Psoas muscle (tissue), 8 donors: ENCODE data around the gene TBXAS1. TPM values are rescaled to one million over a fixed set of nuclear protein-coding genes. Genes with fewer than 3 reads are reported as not detected.

ENCODE experiments used
- ATAC-seq, 4 donors: fragments of 200-7000 bp; cut with Tn5 transposase; one replicate each; pipeline ENCODE4 v1.9.1; 2020; ENCODE audit warnings: moderate library complexity in 3 of 4, mild to moderate bottlenecking in 2 of 4
- DNase-seq, 2 donors: peaks; one replicate each; pipeline ENCODE4 v3.0.0-alpha.2; 2020
- H3K27ac ChIP-seq: fragments of 200-600 bp; one replicate; pipeline ENCODE4 v1.8.0; 2022
- H3K27me3 ChIP-seq, 3 donors: fragments of 200-600 bp in 1 of 3; one replicate each; pipeline versions ENCODE4 v1.6.1 to v1.8.0; 2013 to 2022; ENCODE audit warnings: low read length in 2 of 3, mild to moderate bottlenecking in 2 of 3, moderate library complexity in 1 of 3; ENCODE audit not compliant: insufficient read depth in 3 of 3
- H3K36me3 ChIP-seq, 2 donors: fragments of 200-600 bp in 1 of 2; one replicate each; pipeline versions ENCODE4 v1.6.1 to v1.8.0; 2013 to 2022; ENCODE audit warnings: low read depth in 1 of 2, mild to moderate bottlenecking in 1 of 2, moderate library complexity in 1 of 2; ENCODE audit not compliant: insufficient read depth in 1 of 2
- H3K4me1 ChIP-seq: fragments of 200-600 bp; one replicate; pipeline ENCODE4 v1.8.0; 2022
- H3K4me3 ChIP-seq: fragments of 200-600 bp; one replicate; pipeline ENCODE4 v1.8.0; 2022; ENCODE audit warnings: mild to moderate bottlenecking
- H3K9me3 ChIP-seq: fragments of 200-600 bp; one replicate; pipeline ENCODE4 v1.8.0; 2022
- WGBS, 3 donors: extraction: QIAGEN DNeasy Blood & Tissue Kit; methylation state at CpG; one replicate each; pipeline versions ENCODE4 v1.1.6 to v1.1.7; 2013; 5-methylcytosine and 5-hydroxymethylcytosine counted together
- intact Hi-C, 2 donors: fragments of 100-400 bp; cut with DNase I; formaldehyde crosslinking; loops; one replicate each; pipeline versions ENCODE4 v1.11.0 to v1.14.2; 2022
- polyA plus RNA-seq, 3 donors: library from polyadenylated mRNA; stranded (reverse); fragments of 200-250 nt; gene quantifications; one replicate each; pipeline ENCODE4 v1.2.3, GENCODE V29; 2013
- total RNA-seq, 4 donors: library from RNA; stranded (reverse); fragmentation: NEBNext Ultra II Directional in 2 of 4; extraction: Animal tissue kit (Norgen Biotek cat#: 25700) in 2 of 4; gene quantifications; one replicate each; pipeline versions ENCODE4 v1.2.1 to v1.2.4, GENCODE V29; 2021 to 2023
- TF ChIP-seq, protein P1 (sequence below): fragments of 200-600 bp; IDR thresholded peaks from one replicate; pipeline ENCODE4 v1.8.0; 2022; ENCODE audit warnings: antibody characterized with exemption
- donor health status: healthy with polysubstance abuse.
- donor health status: DM: no; HTN: no; CAD: no; lungs with moderate emphysema.
- donor health status: Bipolar disorder and iron deficiency.
- donor health status: healthy.
- donor health status: DM: yes; HTN: yes; CAD: no.
- donor health status: DM: no; HTN: no; CAD: no.
- donor health status: DM: no; HTN: no; CAD: no.
- donor health status: DM: yes; HTN: yes; CAD: no.

TBXAS1 gene
- total and polyA plus RNA-seq, 7 donors: 0.90 to 2.9 (median 2.0) TPM

DNA sequence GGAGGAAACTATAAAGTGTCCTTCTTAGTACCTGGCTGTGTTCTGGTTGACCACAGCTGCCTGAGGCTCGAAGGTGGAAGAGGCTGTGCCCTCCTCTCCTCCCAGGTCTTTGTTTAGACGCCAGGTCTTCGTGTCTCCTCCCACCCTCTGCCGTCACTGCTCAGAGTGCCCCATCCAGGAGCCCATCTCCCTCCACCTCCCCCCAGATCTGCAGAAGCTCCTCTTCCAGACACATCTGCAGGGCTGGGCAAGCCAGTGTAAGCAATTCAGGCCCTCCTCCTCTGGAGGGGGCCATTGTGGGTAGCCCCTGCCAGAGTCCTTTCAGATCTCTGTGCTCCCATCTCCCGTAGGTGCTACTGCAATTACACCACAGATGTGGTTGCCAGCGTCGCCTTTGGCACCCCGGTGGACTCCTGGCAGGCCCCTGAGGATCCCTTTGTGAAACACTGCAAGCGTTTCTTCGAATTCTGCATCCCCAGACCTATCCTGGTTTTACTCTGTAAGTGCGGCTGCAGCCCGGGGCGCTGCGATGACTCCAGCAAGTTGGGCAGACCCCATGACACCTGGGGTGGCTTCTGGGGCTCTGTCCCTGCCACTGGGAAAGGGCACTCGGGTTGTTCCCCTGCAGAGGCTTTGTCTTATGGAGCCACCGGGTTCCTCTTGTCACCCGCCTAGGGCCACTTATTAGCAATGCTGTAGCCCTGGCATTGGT, 126.2 kb downstream of the TBXAS1 start:
- no peak for DNase-seq
- TF ChIP-seq, protein P1, sequence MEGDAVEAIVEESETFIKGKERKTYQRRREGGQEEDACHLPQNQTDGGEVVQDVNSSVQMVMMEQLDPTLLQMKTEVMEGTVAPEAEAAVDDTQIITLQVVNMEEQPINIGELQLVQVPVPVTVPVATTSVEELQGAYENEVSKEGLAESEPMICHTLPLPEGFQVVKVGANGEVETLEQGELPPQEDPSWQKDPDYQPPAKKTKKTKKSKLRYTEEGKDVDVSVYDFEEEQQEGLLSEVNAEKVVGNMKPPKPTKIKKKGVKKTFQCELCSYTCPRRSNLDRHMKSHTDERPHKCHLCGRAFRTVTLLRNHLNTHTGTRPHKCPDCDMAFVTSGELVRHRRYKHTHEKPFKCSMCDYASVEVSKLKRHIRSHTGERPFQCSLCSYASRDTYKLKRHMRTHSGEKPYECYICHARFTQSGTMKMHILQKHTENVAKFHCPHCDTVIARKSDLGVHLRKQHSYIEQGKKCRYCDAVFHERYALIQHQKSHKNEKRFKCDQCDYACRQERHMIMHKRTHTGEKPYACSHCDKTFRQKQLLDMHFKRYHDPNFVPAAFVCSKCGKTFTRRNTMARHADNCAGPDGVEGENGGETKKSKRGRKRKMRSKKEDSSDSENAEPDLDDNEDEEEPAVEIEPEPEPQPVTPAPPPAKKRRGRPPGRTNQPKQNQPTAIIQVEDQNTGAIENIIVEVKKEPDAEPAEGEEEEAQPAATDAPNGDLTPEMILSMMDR: no peak
- no peak for ATAC-seq
- Histone ChIP-seq H3K27me3 (no peaks in the 10 kb centered on the region), H3K36me3 (no peaks in the 10 kb centered on the region), H3K4me1 (no peaks in the 10 kb centered on the region), H3K4me3 (no peak overlapping the region), H3K27ac (no peak overlapping the region), H3K9me3 (no peaks in the 10 kb centered on the region)
- 82 to 83% (median 83%) methylated on average over 17 of the region's 17 CpGs for WGBS, 3 donors
- intact Hi-C loops: no loop called here

DNA sequence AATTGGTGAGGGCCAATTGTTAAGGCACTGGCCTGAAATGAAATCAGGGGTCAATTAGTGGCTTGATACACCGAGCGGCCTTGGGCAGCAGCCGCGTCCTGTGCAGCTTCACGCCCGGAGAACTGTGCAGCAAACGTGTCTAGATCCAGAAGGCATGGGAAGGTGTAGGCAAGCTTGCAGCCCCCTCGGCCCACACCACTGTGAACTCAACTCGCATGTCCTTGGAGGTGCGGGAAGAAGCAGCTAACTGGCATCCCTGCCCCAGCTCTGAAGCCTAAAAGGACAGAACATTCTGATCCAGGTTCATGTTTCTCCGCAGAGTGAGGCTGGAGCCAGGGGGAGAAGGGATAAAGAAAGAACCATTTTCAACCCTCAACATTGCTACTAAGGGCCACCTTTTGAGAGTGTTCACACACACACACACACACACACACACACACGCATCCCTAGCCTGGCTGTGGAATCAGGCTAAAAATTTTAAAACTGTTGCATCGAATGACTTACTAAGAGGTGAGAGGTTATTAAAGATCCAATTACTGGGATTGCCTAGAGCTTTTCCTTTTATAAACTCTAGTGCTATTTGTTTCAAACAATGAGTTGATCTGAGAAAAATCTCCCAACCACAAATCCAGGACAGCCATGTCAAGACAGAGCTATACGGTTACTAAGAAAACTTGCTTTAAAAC, 129.7 kb downstream of the TBXAS1 start:
- ATAC-seq (no peak), DNase-seq (no peak)
- Histone ChIP-seq H3K4me1 (no peaks in the 10 kb centered on the region), H3K27me3 (no peaks in the 10 kb centered on the region), H3K4me3 (no peak overlapping the region), H3K36me3 (no peaks in the 10 kb centered on the region), H3K9me3 (no peaks in the 10 kb centered on the region), H3K27ac (no peak overlapping the region)
- intact Hi-C loops: no loop called here
- 70 to 85% (median 82%) methylated on average over 14 of the region's 14 CpGs for WGBS, 3 donors
- TF ChIP-seq, protein P1: no peak

DNA sequence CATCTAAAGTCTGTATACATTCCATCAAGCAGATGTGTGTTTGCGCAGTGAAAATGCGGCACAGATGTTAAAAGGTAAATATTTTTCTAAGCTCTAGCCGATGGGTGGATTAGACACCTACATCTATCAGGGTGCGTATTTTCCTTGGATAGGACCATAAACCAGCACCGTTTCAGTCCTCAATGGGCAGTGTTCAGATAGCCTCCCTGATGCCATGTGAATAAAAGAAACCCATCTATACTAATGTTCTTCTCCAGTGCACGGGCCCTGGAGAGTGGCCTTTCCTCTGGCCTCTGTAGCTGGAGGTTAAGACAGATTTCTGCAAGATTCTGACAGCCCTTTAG, 130.2 kb downstream of the TBXAS1 start:
- ATAC-seq: no peak
- 53 to 62% (median 59%) methylated on average over 6 of the region's 6 CpGs for WGBS, 3 donors
- no peaks in the 10 kb centered on the region for H3K36me3 ChIP-seq
- H3K4me1 ChIP-seq: no peaks in the 10 kb centered on the region
- no peak for DNase-seq
- H3K27ac ChIP-seq: no peak overlapping the region
- TF ChIP-seq, protein P1: no peak
- no peaks in the 10 kb centered on the region for H3K27me3 ChIP-seq
- intact Hi-C loops: no loop called here
- no peak overlapping the region for H3K4me3 ChIP-seq
- no peaks in the 10 kb centered on the region for H3K9me3 ChIP-seq

DNA sequence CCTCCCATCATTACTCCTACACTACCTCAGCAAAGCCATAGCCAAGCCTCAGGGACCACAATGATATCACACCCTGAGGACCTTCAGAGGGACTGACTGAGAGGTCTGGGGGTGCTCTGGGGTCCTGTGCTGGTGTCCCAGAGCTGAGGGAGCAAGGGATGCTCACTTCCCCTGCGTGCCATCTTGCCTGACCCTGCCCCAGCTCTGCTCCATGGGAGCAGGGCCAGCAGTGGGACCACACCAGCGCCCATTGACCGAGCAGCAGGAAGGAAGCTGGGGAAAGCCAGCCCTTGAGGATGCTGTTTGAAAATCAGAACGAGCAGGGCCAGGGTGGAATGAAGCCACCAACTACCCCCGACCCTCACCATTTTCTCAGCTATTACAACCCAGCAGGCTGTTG, 130.7 kb downstream of the TBXAS1 start:
- TF ChIP-seq, protein P1: no peak
- ATAC-seq: no peak
- Histone ChIP-seq H3K9me3 (no peaks in the 10 kb centered on the region), H3K4me1 (no peaks in the 10 kb centered on the region), H3K36me3 (no peaks in the 10 kb centered on the region), H3K27me3 (no peaks in the 10 kb centered on the region), H3K27ac (no peak overlapping the region), H3K4me3 (no peak overlapping the region)
- no peak for DNase-seq
- WGBS, 3 donors: 76 to 81% (median 79%) methylated on average over 5 of the region's 5 CpGs
- intact Hi-C loops: no loop called here
